Activated naive CD4-positive, alpha-beta T cell treated with anti-CD3 and anti-CD28 coated beads, Interleukin-2, amount 10 ng/mL, durations not matched to agents 7 days and 5 days (primary cell): ENCODE measurements around the gene PITPNB.

Source experiments
- CTCF ChIA-PET: fragments of 350-600 bp; sonication (Branson Sonifier 250); formaldehyde crosslinking; loops from one replicate; lab custom pipeline; 2021; ENCODE audit warnings: antibody characterized with exemption; lab: Charles Lee
- DNase-seq: peaks from one replicate; pipeline ENCODE4 v3.0.0-alpha.2; 2020
- H3K27ac Mint-ChIP-seq: one replicate; pipeline ENCODE4 v1.8.0; 2021; ENCODE audit warnings: mild to moderate bottlenecking, moderate library complexity, mixed read lengths
- H3K27me3 Mint-ChIP-seq: one replicate; pipeline ENCODE4 v1.8.0; 2021; ENCODE audit warnings: mild to moderate bottlenecking, mixed read lengths
- H3K36me3 Mint-ChIP-seq: one replicate; pipeline ENCODE4 v1.8.0; 2021; ENCODE audit warnings: mixed read lengths
- H3K4me1 Mint-ChIP-seq: one replicate; pipeline ENCODE4 v1.8.0; 2021; ENCODE audit warnings: mixed read lengths
- H3K4me3 Mint-ChIP-seq: one replicate; pipeline ENCODE4 v1.8.0; 2021; ENCODE audit warnings: mild to moderate bottlenecking, moderate library complexity, mixed read lengths
- H3K9me3 Mint-ChIP-seq: one replicate; pipeline ENCODE4 v1.8.0; 2021; ENCODE audit warnings: mixed read lengths

PITPNB gene

DNA sequence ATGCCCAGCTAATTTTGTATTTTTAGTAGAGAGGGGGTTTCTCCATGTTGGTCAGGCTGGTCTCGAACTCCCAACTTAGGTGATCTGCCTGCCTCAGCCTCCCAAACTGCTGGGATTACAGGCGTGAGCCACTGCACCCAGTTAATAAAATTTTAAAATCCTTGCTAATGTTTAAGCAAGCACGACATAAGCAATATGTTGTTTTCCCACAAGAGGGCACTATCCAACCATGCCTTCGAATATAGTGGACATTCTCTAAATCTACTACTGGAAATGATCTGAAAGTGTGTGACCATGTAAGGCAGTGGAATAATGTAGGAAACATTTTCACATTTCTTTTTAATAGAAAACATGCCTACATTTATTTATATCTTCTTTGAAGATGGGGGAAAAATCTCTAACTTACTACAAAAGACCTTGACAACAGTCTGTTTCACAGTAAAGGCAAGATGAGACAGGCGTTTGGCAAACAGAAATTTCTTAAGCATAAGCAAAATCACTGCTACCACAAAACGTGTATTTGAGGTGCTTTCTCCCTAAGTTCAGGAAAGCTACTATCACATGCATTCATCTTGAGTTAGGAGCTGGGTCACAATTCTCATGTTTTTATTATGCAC is 38.2 kb downstream of the PITPNB start:
- Mint-ChIP-seq H3K27ac (no peak overlapping the region), H3K4me1 (peaks cover 22% of the 10 kb centered on the region), H3K4me3 (no peak overlapping the region), H3K27me3 (no peaks in the 10 kb centered on the region), H3K36me3 (peaks cover 10% of the 10 kb centered on the region), H3K9me3 (no peaks in the 10 kb centered on the region)
- DNase-seq, result peak; percentile 38
- CTCF ChIA-PET, result interaction anchor here (0.7 to 3.9 kb wide), 9 partner anchors 9 to 715 kb away, joined by 3 to 19 read pairs (median 3); partner anchors contain the start of gene PITPNB

DNA sequence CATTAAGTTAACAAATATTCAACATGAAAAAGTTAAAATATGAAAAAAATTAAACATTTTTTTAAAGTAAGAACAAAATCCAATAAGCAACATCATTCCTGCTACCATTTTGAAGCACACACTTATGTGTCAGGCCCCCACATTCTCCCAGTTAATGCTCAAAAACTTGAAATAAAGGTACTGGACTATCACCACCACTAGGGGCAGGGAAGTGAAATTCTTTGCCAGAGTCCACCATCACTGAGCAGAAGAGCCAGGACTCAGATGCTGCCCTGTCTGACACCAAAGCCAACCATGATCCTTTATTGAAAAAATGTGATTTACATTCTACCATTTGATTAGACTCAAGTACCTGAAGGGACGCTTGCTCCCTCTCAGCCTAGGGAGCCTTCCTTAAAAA is 39.1 kb downstream of the PITPNB start:
- CTCF ChIA-PET, result interaction anchor here (1.1 to 3.9 kb wide), 3 partner anchors 56 to 130 kb away, joined by 3 to 19 read pairs (median 5); no protein-coding TSS in a partner anchor
- H3K27ac Mint-ChIP-seq, result no peak overlapping the region
- H3K27me3 Mint-ChIP-seq, result no peaks in the 10 kb centered on the region
- H3K4me3 Mint-ChIP-seq, result no peak overlapping the region
- peaks cover 28% of the 10 kb centered on the region for H3K4me1 Mint-ChIP-seq
- H3K9me3 Mint-ChIP-seq, result no peaks in the 10 kb centered on the region
- peaks cover 7% of the 10 kb centered on the region for H3K36me3 Mint-ChIP-seq
- DNase-seq, result no peak

DNA sequence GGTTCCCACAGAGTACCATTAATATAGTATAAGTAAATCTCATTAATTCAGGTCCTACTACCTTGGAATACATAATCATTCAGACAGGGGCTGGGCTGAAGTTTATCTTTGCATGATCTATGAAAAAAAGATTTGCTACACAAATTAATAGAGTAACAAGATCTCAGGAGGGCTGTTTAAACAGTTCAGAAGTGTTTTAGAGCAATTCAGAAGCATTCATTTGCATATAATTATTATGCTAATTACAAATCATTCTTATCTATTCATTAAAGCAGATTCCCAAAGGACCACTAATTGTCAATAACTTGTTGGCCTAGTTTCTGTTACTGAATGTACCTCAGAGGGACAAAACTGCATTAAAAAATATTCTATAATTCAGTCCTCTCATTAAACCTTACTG is 40.5 kb downstream of the PITPNB start:
- Mint-ChIP-seq H3K4me1 (peaks cover 29% of the 10 kb centered on the region), H3K27me3 (no peaks in the 10 kb centered on the region), H3K27ac (no peak overlapping the region), H3K36me3 (peaks cover 4% of the 10 kb centered on the region), H3K4me3 (no peak overlapping the region), H3K9me3 (no peaks in the 10 kb centered on the region)
- no peak for DNase-seq
- CTCF ChIA-PET, result interaction anchor here (0.6 to 3.9 kb wide), 3 partner anchors 9 to 302 kb away, joined by 3 to 19 read pairs (median 10); no protein-coding TSS in a partner anchor

DNA sequence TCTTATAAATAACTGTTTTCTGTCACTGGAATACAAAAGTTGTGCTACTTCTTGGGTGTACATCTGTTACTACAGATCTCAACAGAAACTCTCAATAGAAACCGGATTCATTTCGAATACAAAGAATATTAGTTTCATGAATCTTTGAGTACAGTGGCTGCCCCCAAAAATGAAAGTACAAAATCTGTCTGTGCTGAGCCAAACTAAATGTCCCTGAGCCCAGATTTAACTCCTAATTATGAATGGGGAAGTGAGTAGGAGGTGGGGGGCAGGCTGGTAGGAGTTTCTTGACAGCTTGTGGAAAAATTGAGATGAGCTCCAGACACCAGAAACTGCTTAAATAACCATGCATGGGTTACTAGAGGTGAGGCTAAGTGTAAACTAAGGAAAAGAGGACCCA is 41.6 kb downstream of the PITPNB start:
- Mint-ChIP-seq H3K27ac (no peak overlapping the region), H3K4me3 (no peak overlapping the region), H3K36me3 (peaks cover 10% of the 10 kb centered on the region), H3K4me1 (peaks cover 29% of the 10 kb centered on the region), H3K9me3 (no peaks in the 10 kb centered on the region), H3K27me3 (no peaks in the 10 kb centered on the region)
- CTCF ChIA-PET, result interaction anchor here (1.4 kb wide), 1 partner anchor 10 kb away, joined by 10 read pairs; no protein-coding TSS in a partner anchor
- no peak for DNase-seq

DNA sequence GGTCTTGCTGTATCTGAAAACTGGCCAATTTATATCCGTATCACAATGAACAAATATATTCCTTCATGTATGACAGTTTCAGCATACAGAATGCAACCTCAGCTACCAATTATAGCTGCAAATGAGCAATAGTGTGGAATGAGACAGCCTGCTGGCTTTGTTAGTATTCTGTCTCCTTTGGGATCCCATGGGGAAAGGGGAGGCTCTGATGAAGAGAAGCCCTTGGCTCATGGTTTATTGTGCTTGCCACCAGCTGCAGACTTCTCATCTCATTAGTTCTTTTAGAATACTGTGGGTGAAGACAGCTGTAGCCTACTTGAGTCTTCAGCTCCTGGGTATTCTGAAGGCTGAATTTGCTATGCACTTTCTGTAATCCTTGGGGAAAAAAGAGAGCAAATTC is 42.4 kb downstream of the PITPNB start:
- Mint-ChIP-seq H3K27me3 (no peaks in the 10 kb centered on the region), H3K4me3 (no peak overlapping the region), H3K4me1 (peaks cover 29% of the 10 kb centered on the region), H3K36me3 (peaks cover 16% of the 10 kb centered on the region), H3K27ac (no peak overlapping the region), H3K9me3 (no peaks in the 10 kb centered on the region)
- DNase-seq, result no peak
- CTCF ChIA-PET, result no interaction called here

DNA sequence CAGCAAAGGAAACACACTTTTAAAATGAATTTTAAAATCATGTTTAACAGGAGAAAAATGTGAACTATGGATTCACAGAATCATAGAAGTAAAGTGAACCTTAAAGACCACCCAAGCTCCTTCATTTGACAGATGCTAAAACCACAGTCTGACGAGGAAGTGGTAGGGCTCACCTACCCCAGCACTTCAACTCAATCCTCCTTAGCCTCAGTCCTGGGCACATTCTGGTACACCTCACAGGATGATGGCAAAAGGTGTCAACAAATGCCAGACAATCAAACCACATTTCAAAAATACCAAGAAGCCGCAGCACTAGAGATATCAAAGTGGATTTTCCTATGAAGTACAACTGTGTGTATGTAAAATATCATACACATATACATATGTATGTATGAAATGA is 43.1 kb downstream of the PITPNB start:
- Mint-ChIP-seq H3K9me3 (no peaks in the 10 kb centered on the region), H3K4me3 (no peak overlapping the region), H3K4me1 (peaks cover 29% of the 10 kb centered on the region), H3K36me3 (peaks cover 20% of the 10 kb centered on the region), H3K27ac (peak overlapping the region; percentile 67), H3K27me3 (no peaks in the 10 kb centered on the region)
- CTCF ChIA-PET, result interaction anchor here (0.9 to 1.3 kb wide), 2 partner anchors 10 to 11 kb away, joined by 3 read pairs; no protein-coding TSS in a partner anchor
- DNase-seq, result no peak

DNA sequence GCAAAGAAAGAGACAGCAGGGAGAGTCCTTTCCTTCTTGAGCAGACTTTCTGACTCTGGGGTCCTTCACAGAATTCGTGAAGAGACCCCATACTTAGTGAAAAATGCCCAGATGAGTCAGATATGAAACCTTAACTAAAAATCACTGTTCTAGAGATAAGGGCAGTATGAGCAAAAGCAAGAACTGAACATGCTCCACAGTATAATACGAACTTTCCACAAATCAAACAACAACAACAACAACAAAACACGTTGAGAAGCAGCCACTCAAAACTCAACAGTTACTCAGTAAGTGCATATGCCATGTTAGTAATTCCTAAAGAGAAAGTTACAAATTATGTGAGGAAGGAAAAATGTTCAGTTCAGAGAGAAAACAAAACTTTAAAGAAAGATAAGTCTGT is 44.3 kb downstream of the PITPNB start:
- Mint-ChIP-seq H3K9me3 (no peaks in the 10 kb centered on the region), H3K27ac (no peak overlapping the region), H3K36me3 (peaks cover 29% of the 10 kb centered on the region), H3K27me3 (no peaks in the 10 kb centered on the region), H3K4me1 (peaks cover 26% of the 10 kb centered on the region), H3K4me3 (no peak overlapping the region)
- DNase-seq, result no peak
- CTCF ChIA-PET, result interaction anchor here (1.3 kb wide), 1 partner anchor 11 kb away, joined by 3 read pairs; no protein-coding TSS in a partner anchor

DNA sequence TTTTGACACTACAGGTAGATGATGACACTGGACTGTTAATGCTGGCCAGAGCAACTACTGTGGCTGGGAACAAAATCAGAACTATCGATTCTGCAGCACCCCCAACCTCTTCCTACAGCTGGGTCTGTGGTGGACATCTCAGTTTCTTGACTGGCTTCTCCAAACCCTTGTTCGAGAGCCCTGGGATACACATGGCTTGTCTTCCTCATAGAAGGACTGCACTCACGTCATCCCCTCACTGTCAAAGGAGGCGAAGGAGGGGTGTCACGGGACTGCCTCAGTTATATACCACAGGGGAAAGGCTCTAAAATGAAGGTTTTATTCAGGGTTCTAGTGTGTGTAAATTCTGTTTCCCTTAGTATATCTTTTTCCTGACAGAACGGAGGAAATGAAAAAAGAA is 44.9 kb downstream of the PITPNB start:
- Mint-ChIP-seq H3K27me3 (no peaks in the 10 kb centered on the region), H3K4me1 (peaks cover 26% of the 10 kb centered on the region), H3K4me3 (no peak overlapping the region), H3K9me3 (no peaks in the 10 kb centered on the region), H3K27ac (no peak overlapping the region), H3K36me3 (peaks cover 32% of the 10 kb centered on the region)
- DNase-seq, result no peak
- CTCF ChIA-PET, result no interaction called here

DNA sequence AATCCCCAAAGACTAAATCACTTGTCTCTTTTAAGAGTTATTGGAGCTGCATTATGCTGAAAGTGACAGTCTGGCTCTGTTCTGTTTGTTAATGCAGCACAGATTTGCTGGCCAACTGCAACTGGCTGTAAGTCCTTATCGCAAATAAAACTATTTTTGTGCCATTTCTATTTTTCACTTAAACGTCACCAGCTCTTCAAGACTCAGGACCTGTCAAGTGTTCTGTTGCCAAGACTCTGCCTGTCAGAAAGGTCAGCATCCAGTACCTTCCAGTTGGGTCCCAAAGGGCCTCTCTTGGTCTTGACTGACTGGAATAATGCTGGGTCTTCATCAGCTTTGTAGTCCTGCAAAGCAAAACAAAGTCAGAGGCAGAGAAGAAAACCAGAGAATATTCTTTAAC is 45.6 kb downstream of the PITPNB start:
- H3K4me1 Mint-ChIP-seq, result peaks cover 30% of the 10 kb centered on the region
- no peaks in the 10 kb centered on the region for H3K27me3 Mint-ChIP-seq
- H3K9me3 Mint-ChIP-seq, result no peaks in the 10 kb centered on the region
- CTCF ChIA-PET, result interaction anchor here (0.8 kb wide), 1 partner anchor 16 kb away, joined by 3 read pairs; no protein-coding TSS in a partner anchor
- H3K4me3 Mint-ChIP-seq, result no peak overlapping the region
- DNase-seq, result no peak
- H3K36me3 Mint-ChIP-seq, result peaks cover 36% of the 10 kb centered on the region
- H3K27ac Mint-ChIP-seq, result no peak overlapping the region

DNA sequence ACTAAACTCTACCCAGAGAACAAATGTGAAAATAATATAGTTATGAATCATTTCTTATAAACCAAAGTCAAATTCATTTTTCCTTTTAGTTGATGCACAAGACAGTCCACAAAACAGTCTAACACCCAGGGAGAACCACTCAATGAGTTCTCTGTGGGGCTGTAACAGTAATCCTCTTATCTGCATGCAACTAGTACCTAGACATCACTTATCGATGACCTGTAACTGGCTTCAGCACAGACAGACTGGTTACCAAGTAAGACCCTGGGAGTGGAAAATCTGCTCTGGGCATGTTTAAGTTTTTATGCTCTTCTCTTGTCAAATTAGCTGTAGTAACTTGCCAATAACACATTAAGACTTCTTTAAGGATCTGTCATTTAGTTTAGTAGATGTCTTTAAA is 46.6 kb downstream of the PITPNB start:
- no peak overlapping the region for H3K4me3 Mint-ChIP-seq
- DNase-seq, result no peak
- no peaks in the 10 kb centered on the region for H3K27me3 Mint-ChIP-seq
- H3K4me1 Mint-ChIP-seq, result peaks cover 29% of the 10 kb centered on the region
- no peaks in the 10 kb centered on the region for H3K9me3 Mint-ChIP-seq
- CTCF ChIA-PET, result no interaction called here
- peaks cover 41% of the 10 kb centered on the region for H3K36me3 Mint-ChIP-seq
- H3K27ac Mint-ChIP-seq, result no peak overlapping the region

DNA sequence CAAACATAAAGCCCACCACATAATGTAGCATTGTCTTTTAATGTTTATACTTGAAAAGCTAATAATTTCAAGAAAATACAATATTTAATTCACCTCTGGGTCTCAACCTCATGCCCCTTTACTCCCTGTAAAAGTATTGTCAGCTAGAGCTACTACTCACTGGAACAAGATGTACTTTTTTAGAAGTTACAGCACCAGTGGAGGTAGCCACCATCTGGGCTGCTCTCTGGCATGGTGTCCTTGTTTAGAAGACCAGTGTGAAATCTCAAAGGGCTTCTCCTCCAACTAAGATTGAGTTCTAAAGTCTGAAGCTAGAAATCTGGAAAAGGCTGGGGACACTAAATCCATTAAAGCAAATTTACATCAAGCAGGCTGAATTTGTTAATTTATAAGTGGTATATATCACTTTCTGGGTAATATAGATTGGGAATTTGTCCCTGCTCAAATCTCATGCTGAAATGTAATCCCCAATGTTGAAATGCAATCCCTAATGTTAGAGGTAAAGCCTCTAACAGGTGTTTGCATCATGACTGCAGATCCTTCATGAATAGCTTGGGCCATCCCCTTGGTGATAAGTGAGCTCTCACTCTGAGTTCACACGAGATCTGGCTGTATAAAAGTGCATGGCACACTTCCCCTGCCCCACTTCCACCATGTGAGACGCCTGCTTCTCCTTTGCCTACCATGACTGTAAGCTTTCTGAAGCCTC is 47.6 kb downstream of the PITPNB start:
- Mint-ChIP-seq H3K36me3 (peaks cover 47% of the 10 kb centered on the region), H3K4me1 (peaks cover 29% of the 10 kb centered on the region), H3K27ac (peak overlapping the region; percentile 12), H3K9me3 (no peaks in the 10 kb centered on the region), H3K4me3 (no peak overlapping the region), H3K27me3 (no peaks in the 10 kb centered on the region)
- CTCF ChIA-PET, result interaction anchor here (0.6 to 1.2 kb wide), 2 partner anchors 10 to 15 kb away, joined by 3 to 7 read pairs; no protein-coding TSS in a partner anchor
- no peak for DNase-seq

DNA sequence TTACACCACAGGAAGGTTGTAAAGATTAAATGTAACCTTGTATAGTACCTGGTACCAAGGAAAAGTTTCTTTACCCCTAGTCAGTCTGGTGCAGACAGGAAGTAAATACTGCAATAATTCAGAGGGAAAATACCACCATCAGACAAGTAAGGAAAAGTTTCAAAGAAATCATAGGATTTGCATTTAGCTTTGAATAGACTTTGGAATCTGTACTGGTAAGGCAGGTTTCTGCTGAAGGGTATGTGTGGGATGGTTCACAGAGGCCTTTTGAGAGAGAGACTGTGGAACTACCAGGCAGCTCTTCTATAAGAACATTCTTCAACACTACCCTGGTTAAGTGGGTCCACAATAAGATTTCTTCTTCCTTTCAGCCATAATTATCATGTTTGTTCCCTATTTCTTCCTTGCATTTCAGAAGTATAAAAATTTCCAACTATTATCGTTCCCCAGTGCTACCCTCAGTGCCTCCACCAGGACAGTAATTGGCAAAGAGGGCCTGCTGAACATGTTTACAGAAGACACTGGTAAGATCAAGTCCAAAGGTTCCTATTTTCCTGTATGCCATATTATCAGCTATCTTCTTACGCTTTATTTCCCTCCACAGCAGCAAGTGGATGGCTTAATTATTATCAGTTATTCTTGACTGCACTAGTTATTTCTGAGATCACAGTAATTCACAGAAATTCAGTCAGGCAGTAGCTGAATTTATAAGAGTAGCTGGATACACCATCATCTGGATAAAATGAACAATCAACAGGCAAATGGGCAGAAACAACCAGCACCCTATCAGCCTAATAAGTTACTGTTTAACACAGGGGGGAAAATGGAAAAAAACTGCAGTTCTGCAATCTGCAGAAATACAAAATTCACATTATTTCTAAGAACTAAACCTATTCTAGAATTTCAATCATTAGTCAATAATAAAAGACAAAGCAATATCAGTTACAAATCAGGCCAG is 48.5 kb downstream of the PITPNB start:
- Mint-ChIP-seq H3K4me1 (peaks cover 20% of the 10 kb centered on the region), H3K36me3 (peaks cover 50% of the 10 kb centered on the region)

DNA sequence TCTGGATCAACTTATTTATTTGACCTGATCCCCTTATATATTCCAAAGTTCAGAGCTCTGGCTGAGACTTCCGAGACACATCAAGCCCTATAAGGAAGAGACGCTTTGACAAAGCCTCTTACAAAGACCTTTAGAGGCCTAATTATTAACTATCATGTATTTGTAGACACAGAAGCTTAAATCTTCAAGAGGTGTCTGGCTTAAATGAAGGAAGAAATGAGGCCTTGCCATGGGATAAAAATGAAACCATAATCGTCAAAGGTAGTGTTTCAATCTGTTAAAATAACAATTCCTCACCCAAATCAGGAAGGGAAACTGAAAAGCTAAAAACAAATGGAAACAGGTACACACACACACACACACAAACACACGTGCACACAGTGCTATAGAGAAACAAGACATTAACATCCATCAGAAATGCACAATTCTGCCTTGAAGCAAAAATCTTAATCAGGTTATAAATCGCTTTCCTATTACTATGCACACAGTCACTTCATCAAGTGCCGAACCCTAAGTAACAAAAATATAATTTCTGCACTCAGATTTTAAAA is 50.2 kb downstream of the PITPNB start:
- Mint-ChIP-seq H3K27ac (no peak overlapping the region), H3K27me3 (no peaks in the 10 kb centered on the region), H3K36me3 (peaks cover 52% of the 10 kb centered on the region), H3K9me3 (no peaks in the 10 kb centered on the region), H3K4me1 (peaks cover 16% of the 10 kb centered on the region), H3K4me3 (no peak overlapping the region)
- CTCF ChIA-PET, result interaction anchor here (1.4 kb wide), 1 partner anchor 15 kb away, joined by 3 read pairs; no protein-coding TSS in a partner anchor
- no peak for DNase-seq

More for the DNA sequence above, 48.5 kb downstream of the PITPNB start:
- no peak overlapping the region for H3K4me3 Mint-ChIP-seq
- no peaks in the 10 kb centered on the region for H3K27me3 Mint-ChIP-seq
- CTCF ChIA-PET, result interaction anchor here (0.6 to 1.2 kb wide), 2 partner anchors 11 to 16 kb away, joined by 3 to 7 read pairs; no protein-coding TSS in a partner anchor
- H3K27ac Mint-ChIP-seq, result no peak overlapping the region
- DNase-seq, result no peak
- H3K9me3 Mint-ChIP-seq, result no peaks in the 10 kb centered on the region
